ENCODE results near the gene PDE4D. TPM values are rescaled to one million over a fixed set of nuclear protein-coding genes. Genes with fewer than 3 reads are reported as not detected.
A peak's percentile ranks its signal among the peaks of the same experiment; 100 is the strongest.

PDE4D gene
- total RNA-seq, 2 donors from 2014 or later: 207 to 300 TPM

- Mint-ChIP-seq H3K27ac (no peak overlapping the region), H3K27me3 (no peaks in the 10 kb centered on the region), H3K4me3 (no peak overlapping the region), H3K4me1 (peaks cover 12% of the 10 kb centered on the region), H3K36me3 (ENCODE audit: low read depth) (no peaks in the 10 kb centered on the region)
- no peak for DNase-seq
- ATAC-seq: peak; percentile 20
- no peaks in the 10 kb centered on the region for H3K9me3 ChIP-seq (ENCODE audit: control insufficient read depth, low read length, poor library complexity, severe bottlenecking)
Measured at GRCh38 chr5:59123595-59124561, 769.6 kb downstream of the PDE4D start.

DNA sequence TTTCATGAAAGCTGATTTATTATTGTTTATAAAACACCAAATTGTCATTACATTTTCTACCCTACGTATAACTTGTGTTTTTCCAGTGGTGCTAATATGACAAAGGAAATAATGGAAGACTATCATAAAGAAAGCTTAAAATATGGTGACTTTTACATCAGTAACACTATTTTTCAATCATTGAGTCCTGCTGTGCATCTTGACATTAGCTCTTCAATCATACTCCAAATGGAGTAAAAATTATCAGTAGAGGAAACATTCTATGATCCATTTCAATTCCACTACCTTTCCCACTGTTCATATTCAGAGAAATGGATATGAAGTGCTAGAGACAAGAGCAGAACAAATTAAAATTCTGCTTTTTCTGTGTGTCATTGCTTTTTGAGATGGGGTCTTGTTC is 774.0 kb downstream of the PDE4D start:
- ATAC-seq: no peak

GRCh38 chr5:59117320-59117719 is 776.2 kb downstream of the PDE4D start:
- no peaks in the 10 kb centered on the region for H3K9me3 ChIP-seq (ENCODE audit: control insufficient read depth, low read length, poor library complexity, severe bottlenecking)
- Mint-ChIP-seq H3K4me3 (no peak overlapping the region), H3K4me1 (peaks cover 11% of the 10 kb centered on the region), H3K36me3 (ENCODE audit: low read depth) (peaks cover 2% of the 10 kb centered on the region), H3K27me3 (no peaks in the 10 kb centered on the region), H3K27ac (no peak overlapping the region)
- no peak for ATAC-seq
- DNase-seq: no peak

More for the DNA sequence above, 774.0 kb downstream of the PDE4D start:
- no peaks in the 10 kb centered on the region for H3K27me3 Mint-ChIP-seq
- H3K36me3 Mint-ChIP-seq (ENCODE audit: low read depth): peaks cover 2% of the 10 kb centered on the region
- no peak for DNase-seq
- H3K9me3 ChIP-seq (ENCODE audit: control insufficient read depth, low read length, poor library complexity, severe bottlenecking): no peaks in the 10 kb centered on the region
- H3K4me3 Mint-ChIP-seq: no peak overlapping the region
- H3K27ac Mint-ChIP-seq: no peak overlapping the region
- H3K4me1 Mint-ChIP-seq: peaks cover 11% of the 10 kb centered on the region

- Mint-ChIP-seq H3K4me1 (peaks cover 7% of the 10 kb centered on the region), H3K27me3 (no peaks in the 10 kb centered on the region), H3K27ac (no peak overlapping the region), H3K4me3 (no peak overlapping the region), H3K36me3 (ENCODE audit: low read depth) (peaks cover 2% of the 10 kb centered on the region)
- ATAC-seq (no peak), DNase-seq (no peak)
- no peaks in the 10 kb centered on the region for H3K9me3 ChIP-seq (ENCODE audit: control insufficient read depth, low read length, poor library complexity, severe bottlenecking)
Measured at GRCh38 chr5:59116231-59116865, 777.2 kb downstream of the PDE4D start.

DNA sequence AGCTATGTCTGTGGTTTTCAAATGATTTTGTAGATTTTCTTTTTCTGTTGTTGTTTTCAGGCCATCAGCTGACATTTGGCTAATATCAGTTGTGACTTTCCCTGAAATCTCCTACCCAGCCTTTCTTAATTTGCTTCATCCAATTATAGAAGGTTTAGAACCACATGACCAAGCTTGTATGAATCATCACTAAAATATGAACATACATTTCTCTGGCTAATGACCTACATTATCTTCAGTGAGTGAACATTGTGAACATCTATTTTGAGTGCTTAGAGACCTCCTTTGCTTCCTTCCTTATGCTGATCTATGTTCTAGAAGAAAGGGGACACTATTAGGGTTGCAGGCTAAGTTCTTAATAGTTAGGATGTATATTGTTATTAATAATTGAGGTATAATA is 778.2 kb downstream of the PDE4D start:
- H3K4me3 Mint-ChIP-seq: no peak overlapping the region
- H3K27me3 Mint-ChIP-seq: no peaks in the 10 kb centered on the region
- H3K27ac Mint-ChIP-seq: no peak overlapping the region
- H3K36me3 Mint-ChIP-seq (ENCODE audit: low read depth): peaks cover 2% of the 10 kb centered on the region
- no peaks in the 10 kb centered on the region for H3K9me3 ChIP-seq (ENCODE audit: control insufficient read depth, low read length, poor library complexity, severe bottlenecking)
- H3K4me1 Mint-ChIP-seq: peaks cover 5% of the 10 kb centered on the region
- no peak for ATAC-seq
- DNase-seq: no peak

DNA sequence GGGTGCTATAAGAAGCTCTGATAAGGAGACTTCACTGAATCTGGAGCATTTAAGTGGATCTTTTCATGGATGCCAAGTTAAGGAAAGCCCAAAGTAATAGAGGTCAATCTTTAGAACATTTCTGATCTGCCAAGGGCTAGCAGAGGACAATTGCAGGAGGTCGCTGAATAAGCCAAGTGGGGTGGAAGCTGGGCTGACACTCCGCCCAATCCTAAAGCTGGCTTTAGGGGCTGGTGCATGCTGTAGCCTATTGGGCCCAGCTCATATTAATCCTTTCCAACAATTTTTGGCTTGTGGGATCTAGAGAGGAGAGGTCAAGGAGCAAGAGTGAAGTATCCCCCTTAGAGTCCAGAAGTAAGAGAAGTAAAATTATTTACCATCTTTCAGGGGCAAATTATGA is 784.1 kb downstream of the PDE4D start:
- ATAC-seq: no peak

GRCh38 chr5:59107692-59108091 is 785.8 kb downstream of the PDE4D start:
- Mint-ChIP-seq H3K4me3 (no peak overlapping the region), H3K27ac (no peak overlapping the region), H3K4me1 (peaks cover 18% of the 10 kb centered on the region), H3K36me3 (ENCODE audit: low read depth) (no peaks in the 10 kb centered on the region), H3K27me3 (no peaks in the 10 kb centered on the region)
- DNase-seq (no peak), ATAC-seq (no peak)
- no peaks in the 10 kb centered on the region for H3K9me3 ChIP-seq (ENCODE audit: control insufficient read depth, low read length, poor library complexity, severe bottlenecking)

More for the DNA sequence above, 784.1 kb downstream of the PDE4D start:
- Mint-ChIP-seq H3K36me3 (ENCODE audit: low read depth) (no peaks in the 10 kb centered on the region), H3K4me1 (peaks cover 10% of the 10 kb centered on the region), H3K27me3 (no peaks in the 10 kb centered on the region), H3K4me3 (no peak overlapping the region), H3K27ac (no peak overlapping the region)
- DNase-seq: no peak
- H3K9me3 ChIP-seq (ENCODE audit: control insufficient read depth, low read length, poor library complexity, severe bottlenecking): no peaks in the 10 kb centered on the region

- H3K36me3 Mint-ChIP-seq (ENCODE audit: low read depth): no peaks in the 10 kb centered on the region
- no peaks in the 10 kb centered on the region for H3K9me3 ChIP-seq (ENCODE audit: control insufficient read depth, low read length, poor library complexity, severe bottlenecking)
- DNase-seq (no peak), ATAC-seq (no peak)
- peaks cover 27% of the 10 kb centered on the region for H3K4me1 Mint-ChIP-seq
- H3K4me3 Mint-ChIP-seq: peak overlapping the region; percentile 50
- peak overlapping the region; percentile 49 for H3K27ac Mint-ChIP-seq
- no peaks in the 10 kb centered on the region for H3K27me3 Mint-ChIP-seq
Measured at GRCh38 chr5:59104400-59105127, 789.0 kb downstream of the PDE4D start.

DNA sequence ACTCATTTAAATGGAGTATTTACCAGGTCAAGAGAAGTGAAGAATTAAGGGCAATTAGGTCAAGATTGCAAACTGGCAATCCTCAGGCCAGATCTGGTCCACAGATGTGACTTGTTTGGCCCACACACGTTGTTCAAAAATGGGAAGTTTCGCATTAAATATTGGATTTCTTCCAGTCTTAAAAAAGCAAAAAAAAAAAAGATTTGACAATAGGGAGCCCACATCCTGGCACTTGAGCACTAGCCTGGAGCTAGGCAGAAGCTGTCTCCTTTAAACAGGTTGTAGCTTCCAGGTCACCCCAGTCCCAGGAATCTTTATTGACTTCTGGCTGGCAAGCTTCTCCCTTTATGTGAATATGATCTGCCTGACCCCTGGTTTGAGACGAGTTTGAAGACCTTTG is 790.2 kb downstream of the PDE4D start:
- peak overlapping the region; percentile 49 for H3K27ac Mint-ChIP-seq
- no peak overlapping the region for H3K4me3 Mint-ChIP-seq
- H3K27me3 Mint-ChIP-seq: no peaks in the 10 kb centered on the region
- H3K9me3 ChIP-seq (ENCODE audit: control insufficient read depth, low read length, poor library complexity, severe bottlenecking): no peaks in the 10 kb centered on the region
- no peak for ATAC-seq
- DNase-seq: no peak
- no peaks in the 10 kb centered on the region for H3K36me3 Mint-ChIP-seq (ENCODE audit: low read depth)
- peaks cover 28% of the 10 kb centered on the region for H3K4me1 Mint-ChIP-seq

DNA sequence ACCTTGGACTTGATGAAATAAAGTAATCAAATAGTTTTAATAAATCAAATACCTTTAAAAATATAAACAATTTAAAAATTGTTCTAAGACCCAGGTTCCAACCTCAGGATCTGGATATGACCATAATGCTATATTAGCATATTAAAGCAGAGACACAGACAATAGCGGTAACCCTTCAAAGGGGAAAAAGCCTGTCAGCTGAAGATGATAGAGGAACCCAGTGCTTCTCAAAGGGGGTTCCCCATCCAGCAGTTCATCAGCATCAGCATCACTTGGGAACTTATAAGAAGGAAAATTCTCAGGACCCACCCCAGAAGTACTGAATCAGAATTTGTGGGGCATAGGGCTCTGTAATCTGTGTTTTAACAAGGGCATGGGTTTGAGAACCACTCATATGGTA is 791.1 kb downstream of the PDE4D start:
- DNase-seq: no peak
- H3K9me3 ChIP-seq (ENCODE audit: control insufficient read depth, low read length, poor library complexity, severe bottlenecking): no peaks in the 10 kb centered on the region
- no peaks in the 10 kb centered on the region for H3K27me3 Mint-ChIP-seq
- H3K4me1 Mint-ChIP-seq: peaks cover 28% of the 10 kb centered on the region
- H3K27ac Mint-ChIP-seq: peak overlapping the region; percentile 49
- peak overlapping the region; percentile 58 for H3K4me3 Mint-ChIP-seq
- ATAC-seq: no peak
- H3K36me3 Mint-ChIP-seq (ENCODE audit: low read depth): no peaks in the 10 kb centered on the region

GRCh38 chr5:59100875-59101274 is 792.7 kb downstream of the PDE4D start:
- Mint-ChIP-seq H3K27ac (peak overlapping the region; percentile 49), H3K4me1 (peaks cover 35% of the 10 kb centered on the region), H3K36me3 (ENCODE audit: low read depth) (no peaks in the 10 kb centered on the region), H3K4me3 (no peak overlapping the region), H3K27me3 (no peaks in the 10 kb centered on the region)
- ATAC-seq: no peak
- H3K9me3 ChIP-seq (ENCODE audit: control insufficient read depth, low read length, poor library complexity, severe bottlenecking): no peaks in the 10 kb centered on the region
- DNase-seq: no peak

- no peaks in the 10 kb centered on the region for H3K36me3 Mint-ChIP-seq (ENCODE audit: low read depth)
- H3K4me1 Mint-ChIP-seq: peaks cover 34% of the 10 kb centered on the region
- H3K27me3 Mint-ChIP-seq: no peaks in the 10 kb centered on the region
- ATAC-seq: no peak
- H3K27ac Mint-ChIP-seq: peak overlapping the region; percentile 49
- H3K4me3 Mint-ChIP-seq: peak overlapping the region; percentile 10
- no peaks in the 10 kb centered on the region for H3K9me3 ChIP-seq (ENCODE audit: control insufficient read depth, low read length, poor library complexity, severe bottlenecking)
- DNase-seq: no peak
Measured at GRCh38 chr5:59099995-59100345, 793.6 kb downstream of the PDE4D start.
